HL-60 (cell line): Measurements from ENCODE around the gene BAZ1A.
A peak's percentile ranks its signal among the peaks of the same experiment; 100 is the strongest.

Experiments used
- GABPA ChIP-seq: IDR thresholded peaks from 2 replicates; pipeline ENCODE4 v1.6.1; 2012; ENCODE audit warnings: low read depth
- POLR2AphosphoS5 ChIP-seq: IDR thresholded peaks from 2 replicates; pipeline ENCODE4 v1.6.1; 2012; ENCODE audit warnings: low read depth
- SPI1 ChIP-seq: IDR thresholded peaks from 2 replicates; pipeline ENCODE4 v1.6.1; 2012; ENCODE audit warnings: low read depth, mild to moderate bottlenecking, borderline replicate concordance
- TF ChIP-seq, protein P1 (sequence below): IDR thresholded peaks from one replicate; pipeline ENCODE4 v1.5.1; 2011; ENCODE audit warnings: low read length, control low read depth, inconsistent platforms; ENCODE audit not compliant: insufficient read depth
- TF ChIP-seq, protein P2 (sequence below): IDR thresholded peaks from 2 replicates; pipeline ENCODE4 v1.6.1; 2012; ENCODE audit warnings: low read depth; ENCODE audit not compliant: insufficient replicate concordance

DNA sequence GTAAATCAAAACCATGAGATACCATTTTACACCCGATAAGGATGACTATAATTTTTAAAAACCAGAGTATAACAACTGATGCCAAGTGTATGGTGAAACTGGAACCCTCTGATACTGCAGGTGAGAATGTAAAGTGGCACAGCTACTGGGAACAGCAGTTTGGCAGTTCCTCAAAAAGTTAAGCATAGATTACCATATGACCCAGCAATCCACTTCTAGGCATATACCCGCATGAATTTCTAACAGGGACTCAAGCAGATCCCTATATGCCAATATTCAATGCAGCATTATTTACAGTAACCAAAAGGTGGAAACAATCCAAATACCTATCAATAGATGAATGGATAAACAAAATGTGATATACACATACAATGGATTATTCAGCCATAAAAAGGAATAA is 57.4 kb downstream of the BAZ1A start:
- TF ChIP-seq, protein P1, sequence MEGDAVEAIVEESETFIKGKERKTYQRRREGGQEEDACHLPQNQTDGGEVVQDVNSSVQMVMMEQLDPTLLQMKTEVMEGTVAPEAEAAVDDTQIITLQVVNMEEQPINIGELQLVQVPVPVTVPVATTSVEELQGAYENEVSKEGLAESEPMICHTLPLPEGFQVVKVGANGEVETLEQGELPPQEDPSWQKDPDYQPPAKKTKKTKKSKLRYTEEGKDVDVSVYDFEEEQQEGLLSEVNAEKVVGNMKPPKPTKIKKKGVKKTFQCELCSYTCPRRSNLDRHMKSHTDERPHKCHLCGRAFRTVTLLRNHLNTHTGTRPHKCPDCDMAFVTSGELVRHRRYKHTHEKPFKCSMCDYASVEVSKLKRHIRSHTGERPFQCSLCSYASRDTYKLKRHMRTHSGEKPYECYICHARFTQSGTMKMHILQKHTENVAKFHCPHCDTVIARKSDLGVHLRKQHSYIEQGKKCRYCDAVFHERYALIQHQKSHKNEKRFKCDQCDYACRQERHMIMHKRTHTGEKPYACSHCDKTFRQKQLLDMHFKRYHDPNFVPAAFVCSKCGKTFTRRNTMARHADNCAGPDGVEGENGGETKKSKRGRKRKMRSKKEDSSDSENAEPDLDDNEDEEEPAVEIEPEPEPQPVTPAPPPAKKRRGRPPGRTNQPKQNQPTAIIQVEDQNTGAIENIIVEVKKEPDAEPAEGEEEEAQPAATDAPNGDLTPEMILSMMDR = no peak
- TF ChIP-seq POLR2AphosphoS5 (no peak), SPI1 (peak; percentile 52; the same call in 1 of the 2 replicates), GABPA (no peak)
- TF ChIP-seq, protein P2, sequence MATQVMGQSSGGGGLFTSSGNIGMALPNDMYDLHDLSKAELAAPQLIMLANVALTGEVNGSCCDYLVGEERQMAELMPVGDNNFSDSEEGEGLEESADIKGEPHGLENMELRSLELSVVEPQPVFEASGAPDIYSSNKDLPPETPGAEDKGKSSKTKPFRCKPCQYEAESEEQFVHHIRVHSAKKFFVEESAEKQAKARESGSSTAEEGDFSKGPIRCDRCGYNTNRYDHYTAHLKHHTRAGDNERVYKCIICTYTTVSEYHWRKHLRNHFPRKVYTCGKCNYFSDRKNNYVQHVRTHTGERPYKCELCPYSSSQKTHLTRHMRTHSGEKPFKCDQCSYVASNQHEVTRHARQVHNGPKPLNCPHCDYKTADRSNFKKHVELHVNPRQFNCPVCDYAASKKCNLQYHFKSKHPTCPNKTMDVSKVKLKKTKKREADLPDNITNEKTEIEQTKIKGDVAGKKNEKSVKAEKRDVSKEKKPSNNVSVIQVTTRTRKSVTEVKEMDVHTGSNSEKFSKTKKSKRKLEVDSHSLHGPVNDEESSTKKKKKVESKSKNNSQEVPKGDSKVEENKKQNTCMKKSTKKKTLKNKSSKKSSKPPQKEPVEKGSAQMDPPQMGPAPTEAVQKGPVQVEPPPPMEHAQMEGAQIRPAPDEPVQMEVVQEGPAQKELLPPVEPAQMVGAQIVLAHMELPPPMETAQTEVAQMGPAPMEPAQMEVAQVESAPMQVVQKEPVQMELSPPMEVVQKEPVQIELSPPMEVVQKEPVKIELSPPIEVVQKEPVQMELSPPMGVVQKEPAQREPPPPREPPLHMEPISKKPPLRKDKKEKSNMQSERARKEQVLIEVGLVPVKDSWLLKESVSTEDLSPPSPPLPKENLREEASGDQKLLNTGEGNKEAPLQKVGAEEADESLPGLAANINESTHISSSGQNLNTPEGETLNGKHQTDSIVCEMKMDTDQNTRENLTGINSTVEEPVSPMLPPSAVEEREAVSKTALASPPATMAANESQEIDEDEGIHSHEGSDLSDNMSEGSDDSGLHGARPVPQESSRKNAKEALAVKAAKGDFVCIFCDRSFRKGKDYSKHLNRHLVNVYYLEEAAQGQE = no peak
